Thyroid gland (tissue), 4 donors: Measurements from ENCODE around the gene RAVER2. TPM values are rescaled to one million over a fixed set of nuclear protein-coding genes. Genes with fewer than 3 reads are reported as not detected.

Source experiments
- DNase-seq, 2 donors: peaks; one replicate each; pipeline ENCODE4 v3.0.0-alpha.2; 2019
- H3K27ac ChIP-seq, 3 donors: fragments of 200-600 bp; sonication (generic); 1 replicate in 2 of 3; 2 replicates in 1 of 3; pipeline ENCODE4 v1.5.1; 2016 to 2019; ENCODE audit warnings: mild to moderate bottlenecking in 1 of 3, moderate library complexity in 1 of 3
- H3K27me3 ChIP-seq: fragments of 200-600 bp; sonication (generic); one replicate; pipeline ENCODE4 v1.5.1; 2019
- H3K36me3 ChIP-seq, 2 donors: fragments of 200-600 bp; sonication (generic); one replicate each; pipeline ENCODE4 v1.5.1; 2016 to 2019
- H3K4me1 ChIP-seq, 2 donors: fragments of 200-600 bp; sonication (generic); one replicate each; pipeline ENCODE4 v1.5.1; 2017 to 2019
- H3K4me3 ChIP-seq, 3 donors: fragments of 200-600 bp; sonication (generic); replicated peaks in 1 of 3; 1 replicate in 2 of 3; 2 replicates in 1 of 3; pipeline ENCODE4 v1.5.1; 2016; ENCODE audit warnings: mild to moderate bottlenecking in 1 of 3
- H3K9me3 ChIP-seq: fragments of 200-600 bp; sonication (generic); one replicate; pipeline ENCODE4 v1.5.1; 2017
- CTCF ChIP-seq, 6 experiments: fragments of 200-600 bp in 3 of 6; fragments of 450-650 bp in 3 of 6; sonication (generic) in 3 of 6; IDR thresholded peaks; one replicate each; pipeline ENCODE4 v1.5.1; 2016 to 2019; ENCODE audit warnings: antibody characterized with exemption in 6 of 6, mild to moderate bottlenecking in 2 of 6, inconsistent platforms in 1 of 6, moderate library complexity in 1 of 6
- POLR2A ChIP-seq, 2 donors: fragments of 450-650 bp; IDR thresholded peaks; one replicate each; pipeline ENCODE4 v1.6.1; 2017; ENCODE audit warnings: antibody characterized with exemption in 2 of 2, mild to moderate bottlenecking in 2 of 2, moderate library complexity in 1 of 2
- WGBS, 2 donors: methylation state at CpG; one replicate each; pipeline ENCODE4 v1.1.5; 2017; 5-methylcytosine and 5-hydroxymethylcytosine counted together
- intact Hi-C: fragments of 100-400 bp; cut with DNase I; formaldehyde crosslinking; loops from one replicate; pipeline ENCODE4 v1.15.1; 2023
- total RNA-seq, 4 donors: library from RNA; depleted of rRNA; stranded (reverse); fragments of >200 nt; gene quantifications; one replicate each; pipeline ENCODE4 v1.2.3, GENCODE V29; 2016

RAVER2 gene
- total RNA-seq, 4 donors from 2014 or later, result 12.6 to 13.6 (median 13.2) TPM

DNA sequence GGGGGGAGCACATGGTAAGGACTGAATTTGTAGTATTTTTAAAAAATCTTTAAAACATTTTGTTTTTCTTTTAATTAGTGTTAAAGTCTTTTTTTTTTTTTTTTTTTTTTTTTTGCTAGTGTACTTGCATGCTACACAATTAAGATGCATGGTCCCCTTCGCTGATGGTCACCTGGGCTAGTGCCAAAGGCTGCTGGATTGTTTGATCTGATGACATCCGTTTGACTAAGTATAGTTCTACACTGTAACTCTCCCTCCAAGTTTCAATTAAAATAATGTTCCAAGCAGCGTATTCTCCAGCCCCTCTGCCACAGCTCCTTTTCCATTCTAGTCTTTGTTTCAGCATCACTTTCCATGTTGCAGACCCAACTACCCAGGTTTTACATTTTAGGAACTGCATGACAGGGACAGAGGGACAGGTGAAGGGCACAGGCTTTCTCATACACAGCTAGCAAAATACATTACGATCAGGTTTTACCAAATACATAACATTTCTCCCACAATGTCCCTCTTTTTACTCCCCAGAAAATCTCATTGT lies 852 bp upstream of the RAVER2 start:
- H3K9me3 ChIP-seq, result no peaks in the 10 kb centered on the region
- no peaks in the 10 kb centered on the region for H3K27me3 ChIP-seq
- peak overlapping the region in 1 of 3 donors; percentile 64 for H3K27ac ChIP-seq
- no peaks in the 10 kb centered on the region for H3K36me3 ChIP-seq
- no peak for TF ChIP-seq POLR2A (IDR thresholded peaks at IDR 0.05)
- no peak for TF ChIP-seq CTCF (IDR thresholded peaks at IDR 0.05)
- 14 to 18% methylated on average over 4 of the region's 4 CpGs for WGBS, 2 donors
- H3K4me1 ChIP-seq, result peaks cover 6 to 12% of the 10 kb centered on the region in 2 donors
- intact Hi-C loops, result no loop called here
- H3K4me3 ChIP-seq, result peak overlapping the region in 2 of 3 donors; percentile 11 to 61
- peak in 1 of 2 donors; percentile 12 for DNase-seq

GRCh38 chr1:64745181-64745985 lies 508 bp downstream of the RAVER2 start:
- Histone ChIP-seq H3K4me3 (peak overlapping the region; percentile 59 to 83 (median 61)), H3K9me3 (no peaks in the 10 kb centered on the region), H3K27ac (peak overlapping the region; percentile 45 to 83 (median 82)), H3K36me3 (no peaks in the 10 kb centered on the region), H3K4me1 (peaks cover 6 to 12% of the 10 kb centered on the region in 2 donors), H3K27me3 (no peaks in the 10 kb centered on the region)
- TF ChIP-seq CTCF (IDR thresholded peaks at IDR 0.05) (no peak), POLR2A (IDR thresholded peaks at IDR 0.05) (peak in 1 of 2 donors; percentile 50)
- intact Hi-C loops, result no loop called here
- DNase-seq, result peak in 1 of 2 donors; percentile 51
- 0 to 3% methylated on average over 14 to 17 of the region's 67 CpGs for WGBS, 2 donors

DNA sequence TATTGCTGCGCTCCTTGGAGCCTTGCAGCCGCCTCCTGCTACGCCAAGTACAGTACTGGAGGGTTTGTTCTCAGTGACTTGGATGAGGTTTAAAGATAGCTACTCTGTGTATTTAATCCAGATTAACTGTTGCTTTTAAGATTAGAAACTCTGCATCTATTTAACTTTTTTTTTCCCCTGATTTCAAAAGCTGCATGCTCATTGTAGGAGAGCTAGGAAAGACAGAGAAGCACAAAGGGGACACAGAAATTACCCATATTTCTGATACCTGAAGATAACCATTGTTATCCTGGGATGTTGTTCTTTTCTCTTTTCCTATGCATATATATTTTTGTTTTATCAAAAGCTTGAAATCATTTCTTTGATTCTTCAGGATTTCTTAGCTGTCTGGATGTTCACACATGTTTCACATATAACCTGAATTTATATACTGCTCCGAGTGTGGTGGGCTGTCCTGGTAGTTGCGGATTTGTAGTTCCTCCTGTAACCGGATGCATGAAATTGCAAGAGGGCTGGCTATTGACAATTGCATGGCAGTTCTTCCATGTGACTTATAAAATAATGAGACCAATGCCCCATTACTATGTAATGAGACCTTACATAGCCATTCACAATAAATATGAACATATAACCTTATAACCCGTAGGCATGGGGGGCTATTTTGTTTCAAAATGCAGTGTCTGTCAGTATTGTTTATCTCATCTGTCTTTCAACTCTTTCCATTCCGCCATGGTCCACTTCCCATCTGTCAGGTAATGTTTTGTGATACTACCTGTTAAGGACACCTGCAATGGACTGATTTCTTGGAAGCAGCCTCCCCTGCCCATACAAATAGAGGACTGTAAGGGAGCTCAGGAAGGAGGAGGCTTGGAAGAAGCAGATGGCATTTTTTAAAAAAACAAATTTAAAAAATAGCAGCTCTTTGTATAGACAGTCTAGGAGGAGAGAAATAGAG lies 1.4 kb downstream of the RAVER2 start:
- H3K4me1 ChIP-seq, result peaks cover 6 to 12% of the 10 kb centered on the region in 2 donors
- intact Hi-C loops, result no loop called here
- no peak for TF ChIP-seq POLR2A (IDR thresholded peaks at IDR 0.05)
- TF ChIP-seq CTCF (IDR thresholded peaks at IDR 0.05), result no peak
- 50 to 53% methylated on average over 8 of the region's 8 CpGs for WGBS, 2 donors
- H3K36me3 ChIP-seq, result no peaks in the 10 kb centered on the region
- H3K4me3 ChIP-seq, result peak overlapping the region in 1 of 3 donors; percentile 61
- no peaks in the 10 kb centered on the region for H3K27me3 ChIP-seq
- DNase-seq, result peak in 1 of 2 donors; percentile 50
- H3K27ac ChIP-seq, result peak overlapping the region; percentile 45 to 83 (median 82)
- H3K9me3 ChIP-seq, result no peaks in the 10 kb centered on the region

- 54 to 60% methylated on average over 3 of the region's 3 CpGs for WGBS, 2 donors
- peak overlapping the region in 1 of 3 donors; percentile 24 for H3K27ac ChIP-seq
- H3K4me3 ChIP-seq, result no peak overlapping the region
- DNase-seq, result no peak
- no peaks in the 10 kb centered on the region for H3K36me3 ChIP-seq
- intact Hi-C loops, result no loop called here
- no peaks in the 10 kb centered on the region for H3K9me3 ChIP-seq
- H3K27me3 ChIP-seq, result no peaks in the 10 kb centered on the region
- TF ChIP-seq CTCF (IDR thresholded peaks at IDR 0.05) (no peak), POLR2A (IDR thresholded peaks at IDR 0.05) (no peak)
- H3K4me1 ChIP-seq, result peaks cover 6 to 12% of the 10 kb centered on the region in 2 donors
Measured at GRCh38 chr1:64748222-64748621, 3.3 kb downstream of the RAVER2 start.
